Breast epithelium (tissue), 4 donors: ENCODE measurements around the gene ALOX5AP. TPM values are rescaled to one million over a fixed set of nuclear protein-coding genes. Genes with fewer than 3 reads are reported as not detected.

Experiments used
- DNase-seq, 2 donors: peaks; one replicate each; pipeline ENCODE4 v3.0.0-alpha.2; 2019; ENCODE audit warnings: low spot score in 2 of 2
- H3K27ac ChIP-seq, 2 donors: fragments of 200-600 bp; sonication (generic) in 1 of 2; one replicate each; pipeline ENCODE4 v1.5.1; 2016 to 2019; ENCODE audit warnings: mild to moderate bottlenecking in 1 of 2
- H3K27me3 ChIP-seq, 2 donors: fragments of 200-600 bp; sonication (generic) in 1 of 2; one replicate each; pipeline versions ENCODE4 v1.5.1 to v1.6.0; 2017 to 2019; ENCODE audit warnings: control low read depth in 1 of 2, mild to moderate bottlenecking in 1 of 2
- H3K36me3 ChIP-seq: fragments of 200-600 bp; one replicate; pipeline ENCODE4 v1.5.1; 2019
- H3K4me1 ChIP-seq, 2 donors: fragments of 200-600 bp; sonication (generic); one replicate each; pipeline ENCODE4 v1.5.1; 2016 to 2019; ENCODE audit warnings: control low read depth in 1 of 2
- H3K4me3 ChIP-seq, 3 donors: fragments of 200-600 bp; sonication (generic); 1 replicate in 2 of 3; 2 replicates in 1 of 3; pipeline ENCODE4 v1.5.1; 2016 to 2019; ENCODE audit warnings: mild to moderate bottlenecking in 3 of 3, moderate library complexity in 2 of 3
- H3K9me3 ChIP-seq, 2 donors: fragments of 200-600 bp; sonication (generic) in 1 of 2; one replicate each; pipeline ENCODE4 v1.5.1; 2016 to 2019; ENCODE audit warnings: control low read depth in 1 of 2
- POLR2A ChIP-seq: fragments of 450-650 bp; IDR thresholded peaks from one replicate; pipeline ENCODE4 v1.6.1; 2016; ENCODE audit warnings: antibody characterized with exemption, mild to moderate bottlenecking, moderate library complexity
- POLR2AphosphoS5 ChIP-seq, 3 donors: sonication (generic); formaldehyde crosslinking; IDR thresholded peaks; one replicate each; pipeline ENCODE4 v1.6.1; 2017; ENCODE audit warnings: antibody characterized with exemption in 3 of 3
- intact Hi-C: fragments of 100-400 bp; cut with DNase I; formaldehyde crosslinking; loops from one replicate; pipeline ENCODE4 v1.15.1; 2023; ENCODE audit warnings: low total_unique reads
- total RNA-seq, 3 donors: library from RNA; depleted of rRNA; stranded (reverse); fragments of >200 nt; gene quantifications; one replicate each; pipeline ENCODE4 v1.1.0, GENCODE V29; 2016
- TF ChIP-seq, protein P1 (sequence below), 3 donors: fragments of 450-650 bp; IDR thresholded peaks; one replicate each; pipeline ENCODE4 v1.5.1; 2016 to 2017; ENCODE audit warnings: antibody characterized with exemption in 3 of 3, mild to moderate bottlenecking in 3 of 3, moderate library complexity in 3 of 3

Gene ALOX5AP
- total RNA-seq, 3 donors from 2014 or later, result 32.1 to 47.4 (median 37.9) TPM

DNA sequence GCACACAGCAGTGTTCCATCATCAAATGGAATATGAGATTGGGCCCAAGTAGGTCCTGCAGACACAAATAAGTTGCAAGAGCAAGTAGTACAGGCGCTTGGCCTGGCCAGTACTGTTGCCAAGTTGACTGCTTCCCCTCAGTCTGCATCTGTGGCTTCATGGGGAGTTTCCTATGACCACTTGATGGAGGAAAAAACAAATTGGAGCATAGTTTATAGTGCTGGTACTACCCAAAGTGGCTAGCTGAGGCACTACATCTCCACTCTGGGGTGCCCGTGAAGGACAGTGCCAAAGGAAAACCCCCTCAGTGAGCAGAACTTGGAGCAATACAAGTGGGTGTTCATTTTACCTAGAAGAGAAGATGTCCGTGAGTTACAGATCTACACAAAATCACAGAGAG lies 10.6 kb upstream of the ALOX5AP start:
- DNase-seq, result no peak
- no peaks in the 10 kb centered on the region for H3K27me3 ChIP-seq
- H3K4me3 ChIP-seq, result no peak overlapping the region
- no peaks in the 10 kb centered on the region for H3K36me3 ChIP-seq
- no peaks in the 10 kb centered on the region for H3K4me1 ChIP-seq
- no peak overlapping the region for H3K27ac ChIP-seq
- no peaks in the 10 kb centered on the region for H3K9me3 ChIP-seq
- intact Hi-C loops, result no loop called here
- no peak for TF ChIP-seq POLR2A
- TF ChIP-seq, protein P1, sequence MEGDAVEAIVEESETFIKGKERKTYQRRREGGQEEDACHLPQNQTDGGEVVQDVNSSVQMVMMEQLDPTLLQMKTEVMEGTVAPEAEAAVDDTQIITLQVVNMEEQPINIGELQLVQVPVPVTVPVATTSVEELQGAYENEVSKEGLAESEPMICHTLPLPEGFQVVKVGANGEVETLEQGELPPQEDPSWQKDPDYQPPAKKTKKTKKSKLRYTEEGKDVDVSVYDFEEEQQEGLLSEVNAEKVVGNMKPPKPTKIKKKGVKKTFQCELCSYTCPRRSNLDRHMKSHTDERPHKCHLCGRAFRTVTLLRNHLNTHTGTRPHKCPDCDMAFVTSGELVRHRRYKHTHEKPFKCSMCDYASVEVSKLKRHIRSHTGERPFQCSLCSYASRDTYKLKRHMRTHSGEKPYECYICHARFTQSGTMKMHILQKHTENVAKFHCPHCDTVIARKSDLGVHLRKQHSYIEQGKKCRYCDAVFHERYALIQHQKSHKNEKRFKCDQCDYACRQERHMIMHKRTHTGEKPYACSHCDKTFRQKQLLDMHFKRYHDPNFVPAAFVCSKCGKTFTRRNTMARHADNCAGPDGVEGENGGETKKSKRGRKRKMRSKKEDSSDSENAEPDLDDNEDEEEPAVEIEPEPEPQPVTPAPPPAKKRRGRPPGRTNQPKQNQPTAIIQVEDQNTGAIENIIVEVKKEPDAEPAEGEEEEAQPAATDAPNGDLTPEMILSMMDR (IDR thresholded peaks at IDR 0.05), result no peak
- TF ChIP-seq POLR2AphosphoS5 (IDR thresholded peaks at IDR 0.05), result no peak

DNA sequence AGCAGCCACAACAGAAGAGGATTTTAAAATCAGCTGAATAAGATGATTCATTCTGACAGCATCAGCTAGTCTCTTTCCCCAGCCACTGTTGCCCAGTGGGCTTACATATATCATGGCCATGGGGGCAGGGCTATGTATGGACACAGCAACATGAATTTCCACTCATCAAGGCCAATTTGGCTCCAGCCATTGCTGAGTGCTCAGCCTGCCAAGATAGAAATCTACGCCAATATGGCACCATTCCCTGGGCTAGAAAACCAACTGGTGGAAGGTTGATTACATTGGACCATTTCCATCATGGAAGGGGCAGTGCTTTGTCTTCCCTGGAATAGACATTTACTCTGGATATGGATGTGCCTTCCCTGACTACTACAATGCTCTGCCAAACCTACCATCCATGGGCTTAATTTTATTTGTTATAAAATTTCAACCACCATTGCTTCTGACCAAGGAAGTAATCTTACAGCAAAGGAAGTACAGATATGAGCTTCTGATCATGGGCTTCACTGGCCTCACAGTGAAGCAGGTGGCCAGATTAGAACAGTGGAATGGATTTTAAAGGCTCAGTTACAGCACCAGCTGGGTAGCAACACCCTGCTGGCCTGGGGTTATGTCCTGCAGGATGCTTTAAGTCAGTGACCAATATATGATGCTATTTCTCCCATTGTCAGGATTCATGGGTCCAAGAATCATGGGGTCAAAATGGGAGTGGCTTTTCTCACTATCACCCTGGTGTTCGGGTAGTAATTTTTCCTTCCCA lies 9.8 kb upstream of the ALOX5AP start:
- H3K4me1 ChIP-seq, result no peaks in the 10 kb centered on the region
- H3K27me3 ChIP-seq, result no peaks in the 10 kb centered on the region
- no peaks in the 10 kb centered on the region for H3K36me3 ChIP-seq
- H3K9me3 ChIP-seq, result no peaks in the 10 kb centered on the region
- no peak overlapping the region for H3K4me3 ChIP-seq
- DNase-seq, result no peak
- no peak overlapping the region for H3K27ac ChIP-seq
- TF ChIP-seq POLR2AphosphoS5 (IDR thresholded peaks at IDR 0.05) (no peak), POLR2A (no peak)
- TF ChIP-seq, protein P1 (IDR thresholded peaks at IDR 0.05), result no peak
- intact Hi-C loops, result no loop called here

DNA sequence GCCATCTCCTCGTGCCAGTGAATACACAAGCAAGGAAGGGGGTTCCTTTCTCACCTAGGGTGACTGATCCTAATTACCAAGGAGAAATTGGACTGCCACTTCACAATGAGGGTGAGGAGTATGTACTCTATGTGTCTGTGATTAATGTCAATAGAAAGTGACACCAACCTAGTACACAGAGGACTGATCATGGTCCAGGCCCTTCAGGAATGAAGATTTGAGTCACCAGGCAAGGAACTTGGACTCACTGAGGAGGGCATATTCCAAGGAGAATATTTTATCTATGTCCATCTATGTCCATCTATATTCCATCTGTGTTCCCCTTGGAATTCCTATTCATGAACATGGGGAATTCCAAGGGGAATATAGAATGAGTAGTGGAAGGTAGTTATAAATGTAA lies 9.2 kb upstream of the ALOX5AP start:
- H3K9me3 ChIP-seq, result no peaks in the 10 kb centered on the region
- intact Hi-C loops, result no loop called here
- no peak for DNase-seq
- H3K27ac ChIP-seq, result no peak overlapping the region
- H3K36me3 ChIP-seq, result no peaks in the 10 kb centered on the region
- TF ChIP-seq POLR2A (no peak), POLR2AphosphoS5 (IDR thresholded peaks at IDR 0.05) (no peak)
- TF ChIP-seq, protein P1 (IDR thresholded peaks at IDR 0.05), result no peak
- no peaks in the 10 kb centered on the region for H3K4me1 ChIP-seq
- H3K4me3 ChIP-seq, result no peak overlapping the region
- no peaks in the 10 kb centered on the region for H3K27me3 ChIP-seq

DNA sequence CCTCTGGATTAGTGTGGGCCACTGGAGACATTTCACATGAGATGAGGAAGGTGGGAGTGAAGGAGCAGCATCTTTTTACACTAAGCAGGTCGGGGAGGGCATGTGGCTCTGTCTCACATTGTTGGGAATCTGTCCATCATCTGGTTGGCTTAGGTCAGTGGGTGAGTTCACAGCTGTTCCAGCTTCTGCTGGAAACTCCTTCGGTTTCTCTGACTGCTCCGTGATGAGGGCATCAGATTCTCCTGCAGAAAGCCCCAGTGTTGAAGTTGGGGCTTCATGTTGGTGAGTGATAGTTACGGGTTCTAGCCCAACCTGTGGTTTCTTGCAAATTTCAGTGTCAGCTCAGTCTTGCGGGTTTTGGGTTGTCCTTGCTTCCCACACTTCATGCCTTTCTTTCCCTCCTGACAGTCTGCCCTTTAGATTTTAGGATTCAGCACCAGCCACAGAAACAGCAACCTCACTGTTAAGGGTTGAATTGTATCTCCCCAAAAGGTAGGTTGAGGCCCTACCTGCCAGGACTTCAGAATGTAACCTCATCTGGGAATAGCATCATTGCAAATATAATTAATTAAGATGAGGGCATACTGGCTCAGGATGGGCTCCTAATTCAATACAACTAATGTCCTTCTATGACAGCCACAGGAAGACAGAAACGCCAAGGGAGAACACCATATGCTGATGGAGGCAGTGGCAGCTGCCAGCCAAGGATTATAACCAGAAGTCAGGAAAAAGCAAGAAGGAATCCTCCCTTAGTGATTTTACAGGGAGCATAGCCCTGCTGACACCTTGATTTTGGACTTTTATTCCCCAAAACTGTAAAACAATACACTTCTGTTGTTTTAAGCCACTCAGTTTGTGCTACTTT lies 7.6 kb upstream of the ALOX5AP start:
- Histone ChIP-seq H3K9me3 (no peaks in the 10 kb centered on the region), H3K4me1 (no peaks in the 10 kb centered on the region), H3K27ac (no peak overlapping the region), H3K36me3 (no peaks in the 10 kb centered on the region), H3K27me3 (no peaks in the 10 kb centered on the region), H3K4me3 (no peak overlapping the region)
- no peak for TF ChIP-seq POLR2A
- TF ChIP-seq, protein P1 (IDR thresholded peaks at IDR 0.05), result no peak
- no peak for TF ChIP-seq POLR2AphosphoS5 (IDR thresholded peaks at IDR 0.05)
- no peak for DNase-seq
- intact Hi-C loops, result no loop called here

DNA sequence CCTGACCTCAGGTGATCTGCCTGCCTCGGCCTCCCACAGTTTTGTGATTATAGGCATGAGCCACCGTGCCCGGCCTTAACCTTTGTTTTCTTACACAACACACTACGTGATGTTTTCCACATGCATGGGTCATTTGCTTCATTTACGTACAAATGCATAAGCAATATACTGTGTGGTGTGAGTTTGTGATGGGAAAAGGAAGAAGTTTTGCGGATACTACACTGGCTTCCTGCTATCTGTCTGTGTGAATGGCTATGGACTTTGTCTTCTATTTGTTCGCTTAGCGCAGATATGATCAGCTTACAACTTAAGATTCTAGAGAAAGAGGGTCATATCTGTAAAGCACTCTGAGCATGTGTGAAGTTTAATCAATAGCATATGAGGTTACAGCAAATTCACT lies 5.5 kb upstream of the ALOX5AP start:
- H3K27ac ChIP-seq, result no peak overlapping the region
- H3K9me3 ChIP-seq, result no peaks in the 10 kb centered on the region
- H3K27me3 ChIP-seq, result no peaks in the 10 kb centered on the region
- TF ChIP-seq, protein P1 (IDR thresholded peaks at IDR 0.05), result no peak
- TF ChIP-seq POLR2AphosphoS5 (IDR thresholded peaks at IDR 0.05) (no peak), POLR2A (no peak)
- no peak overlapping the region for H3K4me3 ChIP-seq
- H3K4me1 ChIP-seq, result no peaks in the 10 kb centered on the region
- intact Hi-C loops, result no loop called here
- DNase-seq, result no peak
- no peaks in the 10 kb centered on the region for H3K36me3 ChIP-seq
